GM19397 (cell line): ENCODE data around the gene DIP2C.
"Not testable (repeated sequence)": the region's sequence is repeated elsewhere in the genome, so short reads cannot be mapped to it uniquely, and the experiment has no call there.

Source experiments
- ATAC-seq: cut with Tn5 transposase; IDR thresholded peaks from one replicate; pipeline ENCODE4 v1.9.1; 2021; ENCODE audit warnings: mild to moderate bottlenecking, moderate library complexity; ENCODE audit not compliant: unreplicated experiment

Gene DIP2C

DNA sequence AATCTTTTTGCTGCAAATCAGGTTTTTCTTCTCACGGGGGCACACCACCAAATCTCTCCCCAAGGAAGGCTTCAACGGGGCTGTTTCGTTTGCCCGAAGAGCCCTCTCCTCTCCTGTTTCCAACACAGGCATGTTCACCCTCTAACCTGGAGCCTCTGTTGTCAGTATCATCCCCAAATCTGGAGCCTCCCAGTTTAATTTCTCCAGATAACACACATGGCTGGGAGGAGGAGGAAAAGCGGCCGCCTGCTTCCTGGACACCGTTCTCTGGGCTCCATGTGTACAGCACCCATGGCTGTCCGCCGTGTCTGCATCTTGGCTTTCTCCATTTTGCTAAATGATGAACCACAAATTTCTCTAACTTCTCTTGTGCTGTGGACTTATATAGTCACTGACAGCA lies 214.5 kb downstream of the DIP2C start:
- no peak for ATAC-seq

GRCh38 chr10:474406-474805 lies 215.1 kb downstream of the DIP2C start:
- no peak for ATAC-seq

- ATAC-seq = no peak
These were observed 217.1 kb downstream of the DIP2C start for GRCh38 chr10:472241-472910.

DNA sequence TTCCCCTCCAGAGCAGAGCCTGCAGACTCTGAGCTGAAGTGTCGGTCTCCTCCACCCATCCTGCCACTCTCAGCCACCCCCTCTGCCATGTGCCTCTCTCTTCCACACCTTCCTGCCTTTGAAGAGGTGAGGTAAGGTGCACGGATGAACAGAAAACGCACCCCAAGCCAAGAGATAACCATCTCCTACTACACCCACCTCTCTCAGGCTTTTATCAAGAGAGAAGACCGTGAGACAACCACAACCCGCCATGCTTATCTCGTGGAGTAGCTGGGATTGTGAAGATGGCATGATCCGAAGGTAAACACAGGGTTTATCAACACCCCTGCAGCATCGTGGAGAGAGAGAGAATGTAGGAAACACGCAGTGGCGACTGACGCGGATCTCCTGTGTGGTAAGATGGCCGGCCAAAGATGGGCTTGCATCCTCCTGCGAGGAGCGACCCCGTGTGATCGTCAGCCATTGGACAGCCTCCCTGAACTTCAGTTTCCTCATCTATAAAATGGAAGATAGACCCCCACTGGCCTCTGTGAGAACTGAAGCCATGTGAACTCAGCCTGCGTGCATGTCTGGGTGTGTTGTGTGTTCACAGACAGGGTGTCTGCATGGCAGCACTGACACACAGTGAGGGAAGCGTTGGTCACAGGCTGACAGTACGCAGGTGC lies 219.0 kb downstream of the DIP2C start:
- ATAC-seq = no peak

GRCh38 chr10:469947-470338 lies 219.5 kb downstream of the DIP2C start:
- no peak for ATAC-seq

- ATAC-seq = no peak
These were observed 229.7 kb downstream of the DIP2C start for GRCh38 chr10:459743-460142.

DNA sequence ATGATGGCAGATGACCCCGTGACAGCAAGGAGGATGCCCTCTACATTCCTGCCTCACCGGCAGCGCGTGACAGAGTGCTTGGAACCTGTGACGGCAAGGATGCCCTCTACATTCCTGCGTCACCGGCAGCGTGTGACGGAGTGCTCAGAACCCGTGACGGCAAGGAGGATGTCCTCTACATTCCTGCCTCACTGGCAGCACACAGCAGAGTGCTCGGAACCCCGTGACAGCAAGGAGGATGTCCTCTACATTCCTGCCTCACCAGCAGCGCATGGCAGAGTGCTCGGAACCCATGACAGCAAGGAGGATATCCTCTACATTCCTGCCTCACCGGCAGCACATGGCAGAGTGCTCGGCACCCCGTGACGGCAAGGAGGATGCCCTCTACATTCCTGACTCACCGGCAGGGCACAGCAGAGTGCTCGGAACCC lies 231.0 kb downstream of the DIP2C start:
- ATAC-seq = no peak

GRCh38 chr10:456486-456885 lies 233.0 kb downstream of the DIP2C start:
- no peak for ATAC-seq

DNA sequence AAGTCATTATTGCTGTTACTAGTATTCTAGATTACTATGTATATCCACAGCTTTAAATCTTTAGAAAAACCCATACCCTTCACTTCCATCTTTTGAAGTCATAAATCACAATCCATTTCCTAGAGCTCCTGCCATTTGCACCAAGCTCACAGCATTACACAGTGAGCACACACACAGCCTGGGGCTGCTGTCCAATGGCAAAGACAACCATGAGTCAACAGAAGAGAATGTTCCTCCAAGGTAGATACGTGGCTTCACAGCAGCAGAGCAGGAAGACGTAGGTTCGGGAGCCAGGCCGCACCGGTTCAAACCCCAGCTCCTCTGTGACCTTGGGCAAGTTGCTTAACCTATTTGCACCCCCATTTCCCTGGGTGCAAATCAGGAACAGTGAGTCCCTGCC lies 234.6 kb downstream of the DIP2C start:
- ATAC-seq = no peak

- ATAC-seq = no peak
These were observed 235.8 kb downstream of the DIP2C start for GRCh38 chr10:453647-454046.

DNA sequence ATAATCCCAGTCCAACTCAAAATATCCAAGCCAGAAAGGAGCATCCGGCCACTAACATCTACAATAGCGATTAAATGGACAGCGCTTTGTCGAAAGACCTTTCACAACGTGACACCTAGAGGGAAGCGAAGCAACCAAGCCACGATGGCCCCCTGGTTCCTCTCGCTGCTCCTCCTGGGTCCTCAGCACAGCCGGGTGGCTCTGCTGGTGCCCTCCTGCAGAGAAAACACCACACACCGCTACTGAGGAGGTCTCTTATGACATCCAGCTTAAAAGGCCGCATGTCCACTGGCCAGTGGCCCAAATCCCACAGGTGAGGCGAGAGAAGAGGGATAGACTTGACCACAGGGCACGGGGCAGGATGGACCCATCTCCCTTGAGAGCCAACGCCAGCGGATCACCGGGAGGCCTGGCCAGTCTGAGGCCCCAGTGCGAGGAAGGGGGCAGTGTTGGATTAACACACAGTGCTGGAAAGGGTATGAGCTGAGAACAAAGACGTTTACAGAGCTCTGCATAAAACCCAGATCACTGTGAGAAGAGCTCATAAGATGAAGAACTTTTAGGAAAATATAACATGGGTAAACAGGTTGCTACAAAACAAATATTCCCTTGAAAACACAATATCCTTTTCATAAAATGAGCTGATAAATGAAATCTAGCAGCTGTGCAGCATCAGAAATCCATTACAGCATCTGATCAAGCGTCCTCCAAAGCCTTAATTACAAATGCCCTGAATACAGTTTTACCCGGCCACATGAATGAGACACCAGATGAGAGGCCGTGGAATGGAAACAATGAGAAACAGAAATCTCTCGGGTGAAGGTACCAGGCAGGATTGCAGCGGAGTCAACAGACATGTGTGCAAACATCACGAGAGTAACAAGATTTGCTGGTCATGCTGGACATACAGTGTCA lies 236.7 kb downstream of the DIP2C start:
- no peak for ATAC-seq

DNA sequence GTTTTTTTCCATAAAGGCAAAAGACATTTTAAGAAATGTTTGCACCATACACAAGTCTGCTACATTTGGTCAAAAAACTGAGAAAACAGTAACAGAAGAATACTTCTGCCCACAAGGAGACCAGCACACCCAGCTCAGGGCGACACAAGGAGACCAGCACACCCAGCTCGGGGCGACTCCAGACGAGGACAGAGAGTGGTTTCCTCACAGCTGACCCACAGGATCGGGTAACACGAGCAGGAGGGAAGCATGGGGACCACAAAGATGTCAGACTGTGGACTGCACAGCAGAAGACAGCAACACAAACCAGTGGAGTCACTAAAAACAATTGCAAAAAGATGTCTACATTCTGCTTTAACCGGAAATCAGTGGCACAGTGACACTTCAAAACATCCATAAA lies 237.6 kb downstream of the DIP2C start:
- no peak for ATAC-seq

DNA sequence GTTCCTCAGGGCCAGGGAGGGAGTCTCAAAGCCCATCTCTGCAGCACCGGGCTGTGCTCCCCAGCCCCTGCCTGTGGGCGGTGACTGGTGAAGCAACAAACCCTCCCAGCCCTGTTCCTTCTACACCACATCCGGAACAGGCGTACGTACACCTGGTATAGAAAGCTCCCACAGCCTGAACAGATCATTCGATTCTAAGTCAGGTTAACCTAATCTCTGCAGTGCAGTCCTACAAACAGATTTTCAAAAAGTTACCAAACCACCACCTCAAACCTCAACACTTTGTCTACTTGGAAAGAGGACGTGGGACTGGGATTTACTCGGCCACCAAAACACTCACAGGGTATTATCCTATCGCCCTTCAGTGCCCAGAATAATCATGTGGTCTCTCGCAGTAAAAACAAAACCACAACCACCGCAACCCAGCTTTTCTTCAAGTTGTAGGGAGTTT lies 238.4 kb downstream of the DIP2C start:
- ATAC-seq = peak; percentile 69

GRCh38 chr10:450463-450862 lies 239.0 kb downstream of the DIP2C start:
- no peak for ATAC-seq

- ATAC-seq = not testable (repeated sequence)
These were observed 240.1 kb downstream of the DIP2C start for GRCh38 chr10:449331-449730.

DNA sequence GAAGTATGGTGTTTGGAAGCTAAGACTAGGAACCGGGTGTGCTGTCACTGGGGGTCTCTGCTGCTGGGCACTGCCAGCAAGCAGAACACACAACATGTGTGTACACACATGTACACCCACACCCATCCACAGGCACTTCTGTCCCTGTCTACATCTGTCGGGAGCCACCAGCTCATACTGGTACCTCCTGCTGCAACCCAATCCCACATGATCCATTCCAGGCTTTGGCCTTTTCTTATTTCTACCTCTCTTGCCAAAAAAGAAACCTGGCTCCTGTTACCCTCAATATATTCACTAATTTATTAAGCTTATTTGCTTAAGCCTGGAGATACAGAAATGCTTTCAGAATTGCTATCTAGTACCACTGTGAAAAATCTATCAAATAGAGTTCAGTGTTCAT lies 246.0 kb downstream of the DIP2C start:
- no peak for ATAC-seq

DNA sequence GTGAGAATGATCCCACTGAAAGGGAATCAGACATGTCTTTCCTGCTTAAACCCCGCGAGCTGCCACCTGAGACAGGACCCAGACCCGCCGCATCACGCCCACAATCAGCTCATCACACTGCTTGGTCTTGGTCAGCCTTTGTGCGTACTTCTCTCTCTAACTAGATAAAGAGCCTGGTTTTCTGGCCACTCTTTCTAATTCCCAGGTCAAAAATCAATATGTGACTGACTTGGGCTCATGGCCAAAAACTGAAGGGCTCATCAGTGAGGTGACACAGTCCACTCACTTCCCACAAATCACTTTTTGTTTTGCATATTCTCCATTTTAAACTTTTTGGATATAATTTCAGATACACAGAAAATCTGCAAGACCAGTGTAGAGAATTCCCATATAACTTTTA lies 247.3 kb downstream of the DIP2C start:
- ATAC-seq = no peak

- ATAC-seq = no peak
These were observed 247.8 kb downstream of the DIP2C start for GRCh38 chr10:441659-442058.

DNA sequence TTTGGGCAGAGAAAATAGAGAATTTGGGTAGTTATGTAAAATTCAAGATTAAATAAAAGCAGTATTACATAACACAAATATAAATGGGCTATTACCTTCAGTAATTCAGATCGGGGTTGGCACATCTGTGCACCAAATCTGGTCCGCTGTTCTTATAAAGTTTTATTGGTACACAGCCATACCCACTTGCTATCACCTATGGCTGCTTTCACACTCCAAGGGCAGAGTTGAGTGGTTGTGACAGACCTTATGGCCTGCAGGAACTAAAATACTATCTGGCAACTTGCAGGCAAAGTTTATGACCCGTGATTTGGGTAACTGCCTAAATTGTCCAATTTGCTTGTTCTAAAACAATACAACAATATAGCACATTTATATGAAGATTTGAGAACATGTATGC lies 249.3 kb downstream of the DIP2C start:
- ATAC-seq = no peak

DNA sequence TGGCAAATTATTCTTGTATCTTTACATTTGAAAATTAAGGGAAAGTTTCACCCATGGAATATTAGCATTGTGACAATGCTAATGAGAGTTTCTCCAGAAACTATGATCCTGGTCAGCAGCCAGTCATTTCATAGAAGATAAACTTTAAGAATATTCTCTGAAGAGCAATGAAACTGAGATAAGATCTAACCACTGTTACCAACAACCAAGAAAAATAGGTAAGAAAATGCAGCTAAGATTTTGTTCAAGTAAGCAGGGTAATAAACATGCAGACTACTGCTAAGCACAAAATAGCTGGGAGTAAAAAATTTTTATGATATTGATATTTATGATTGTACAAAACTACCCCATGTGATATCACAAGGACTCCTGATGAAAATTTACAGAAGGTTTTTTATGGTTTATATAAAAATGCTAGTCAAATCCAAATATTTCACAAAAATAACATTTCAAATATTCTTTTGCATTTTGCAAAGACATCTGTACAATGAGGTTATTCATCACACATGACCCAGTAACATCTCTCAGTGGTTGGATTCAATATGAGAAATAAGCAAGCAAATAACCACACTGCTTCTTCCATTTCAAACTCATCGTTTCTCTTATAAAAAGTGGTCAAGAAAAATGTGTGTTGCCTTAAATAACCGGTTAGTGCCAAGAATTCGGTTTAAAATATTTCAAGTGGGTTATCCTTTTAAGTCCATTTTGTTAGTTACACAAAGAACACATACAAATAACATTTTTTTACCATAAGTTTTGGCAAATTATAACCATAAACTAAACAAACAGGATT lies 251.6 kb downstream of the DIP2C start:
- no peak for ATAC-seq
